NOMO-1 treated with DMSO at 0.1 percent for 48 hours (cell line): ENCODE data around the gene CHTF18.

Source experiments
- DNase-seq: peaks from one replicate; lab custom pipeline; 2025; ENCODE audit not compliant: unreplicated experiment; lab: John Stamatoyannopoulos, UW

Gene CHTF18

GRCh38 chr16:843771-844170, 55.4 kb downstream of the CHTF18 start:
- no peak for DNase-seq

- DNase-seq: no peak
Observed at GRCh38 chr16:844638-845350, 56.4 kb downstream of the CHTF18 start.

GRCh38 chr16:845351-845745, 56.9 kb downstream of the CHTF18 start:
- no peak for DNase-seq

GRCh38 chr16:847151-847550, 58.7 kb downstream of the CHTF18 start:
- no peak for DNase-seq
